OCI-LY7 (cell line): ENCODE results near the gene C1QL4. TPM values are rescaled to one million over a fixed set of nuclear protein-coding genes. Genes with fewer than 3 reads are reported as not detected.
A peak's percentile ranks its signal among the peaks of the same experiment; 100 is the strongest.

Experiments
- BruUV-seq: library from RNA; stranded (reverse); fragments of 400-500 nt; replicated peaks from 2 replicates; lab custom pipeline; 2021; lab: Mats Ljungman, UMichigan
- CTCF ChIA-PET: fragments of 300-600 bp; sonication (Branson Sonifier 250); formaldehyde crosslinking; loops from one replicate; lab custom pipeline; 2022; ENCODE audit warnings: antibody characterized with exemption; ENCODE audit not compliant: unreplicated experiment; lab: Charles Lee
- POLR2A ChIA-PET: fragments of 300-600 bp; sonication (Branson Sonifier 250); formaldehyde crosslinking; loops from one replicate; lab custom pipeline; 2022; ENCODE audit warnings: antibody characterized with exemption; lab: Charles Lee
- DNase-seq: peaks from one replicate; pipeline ENCODE4 v3.0.0-alpha.2; 2015; ENCODE audit warnings: low spot score
- H2AFZ ChIP-seq: fragments of 200-600 bp; sonication (generic), shearing (Covaris generic); 2 replicates; pipeline ENCODE4 v1.6.1; 2014; ENCODE audit warnings: mild to moderate bottlenecking, antibody characterized with exemption, low read length, moderate library complexity
- H3K27ac ChIP-seq: fragments of 200-600 bp; sonication (generic); 2 replicates; pipeline ENCODE4 v1.5.1; 2014; ENCODE audit warnings: mixed run types, low read depth, mild to moderate bottlenecking, moderate library complexity, low read length, inconsistent platforms; ENCODE audit not compliant: poor library complexity, severe bottlenecking
- H3K36me3 ChIP-seq: fragments of 200-600 bp; sonication (generic); 2 replicates; pipeline ENCODE4 v1.6.1; 2014; ENCODE audit warnings: mild to moderate bottlenecking, antibody characterized with exemption, low read length, moderate library complexity, mixed read lengths; ENCODE audit not compliant: insufficient read depth
- H3K4me1 ChIP-seq: fragments of 200-600 bp; sonication (generic); 2 replicates; pipeline ENCODE4 v1.5.1; 2014; ENCODE audit warnings: mild to moderate bottlenecking, low read length; ENCODE audit not compliant: insufficient read depth, poor library complexity, severe bottlenecking
- H3K4me2 ChIP-seq: fragments of 200-600 bp; sonication (generic); 2 replicates; pipeline ENCODE4 v1.6.1; 2014; ENCODE audit warnings: mild to moderate bottlenecking, low read length
- H3K4me3 ChIP-seq: fragments of 200-600 bp; sonication (generic); 2 replicates; pipeline ENCODE4 v1.5.1; 2014; ENCODE audit warnings: mild to moderate bottlenecking, low read depth, low read length; ENCODE audit not compliant: poor library complexity, severe bottlenecking
- H3K79me2 ChIP-seq: fragments of 200-600 bp; sonication (generic); 2 replicates; pipeline ENCODE4 v1.6.1; 2016; ENCODE audit warnings: low read depth, mild to moderate bottlenecking, low read length, moderate library complexity, mixed read lengths; ENCODE audit not compliant: insufficient read depth
- H3K9me2 ChIP-seq: fragments of 200-600 bp; sonication (generic); 2 replicates; pipeline ENCODE4 v1.6.1; 2016; ENCODE audit warnings: mild to moderate bottlenecking, low read length, mixed read lengths; ENCODE audit not compliant: insufficient read depth
- H3K9me3 ChIP-seq: fragments of 200-600 bp; sonication (generic); 2 replicates; pipeline ENCODE4 v1.6.1; 2014; ENCODE audit warnings: mild to moderate bottlenecking, mixed run types, low read length, mixed read lengths
- H4K20me1 ChIP-seq: fragments of 200-600 bp; sonication (generic); 2 replicates; pipeline ENCODE4 v1.6.1; 2014; ENCODE audit warnings: mild to moderate bottlenecking, antibody characterized with exemption, low read length, moderate library complexity, mixed read lengths; ENCODE audit not compliant: insufficient read depth
- CTCF ChIP-seq: fragments of 200-600 bp; sonication (generic); conservative IDR thresholded peaks from 2 replicates; pipeline ENCODE4 v1.5.1; 2014; ENCODE audit warnings: mild to moderate bottlenecking, antibody characterized with exemption, low read length, moderate library complexity, mixed read lengths
- EZH2phosphoT487 ChIP-seq: fragments of 200-600 bp; sonication (generic); IDR thresholded peaks from 2 replicates; pipeline ENCODE4 v1.6.1; 2018; ENCODE audit warnings: low read depth, borderline replicate concordance, mild to moderate bottlenecking, mixed run types, antibody characterized with exemption, low read length, moderate library complexity, mixed read lengths
- intact Hi-C: fragments of 100-400 bp; cut with micrococcal nuclease; formaldehyde crosslinking; loops from one replicate; pipeline ENCODE4 v1.10.0; 2022; ENCODE audit not compliant: unreplicated experiment
- total RNA-seq, 2 experiments: library from RNA; depleted of rRNA in 1 of 2; stranded (reverse); fragments of >200 nt in 1 of 2; shearing (Covaris generic) in 1 of 2; gene quantifications; 2 replicates each; pipeline ENCODE4 v1.2.3, GENCODE V29; 2014 to 2022

The C1QL4 gene
- total RNA-seq, 2 experiments from 2014 or later, result 0.19 TPM; not detected in 1

GRCh38 chr12:49369411-49370145 lies 32.6 kb upstream of the C1QL4 start:
- BruUV-seq, result TSS peak; percentile 33
- TF ChIP-seq CTCF, result peak; percentile 69
- TF ChIP-seq EZH2phosphoT487, result no peak
- H2AFZ ChIP-seq, result no peak overlapping the region
- peak overlapping the region; percentile 88 for H3K27ac ChIP-seq
- no peaks in the 10 kb centered on the region for H3K9me3 ChIP-seq
- H3K36me3 ChIP-seq, result peaks cover 26% of the 10 kb centered on the region
- DNase-seq, result peak; percentile 59
- CTCF ChIA-PET, result no interaction called here
- H3K79me2 ChIP-seq, result peaks cover 61% of the 10 kb centered on the region
- H3K4me3 ChIP-seq, result peak overlapping the region; percentile 91
- peak overlapping the region; percentile 83 for H3K4me2 ChIP-seq
- 0 out of 2 replicates have a peak, but pooled peaks cover 4% of the 10 kb centered on the region for H4K20me1 ChIP-seq
- intact Hi-C loops, result loop anchor here (5.0 kb wide), 1 partner anchor 253 kb away; the partner anchor contains the start of gene PRPF40B
- POLR2A ChIA-PET, result interaction anchor here (0.7 to 1.4 kb wide), 5 partner anchors 47 to 145 kb away, joined by 3 read pairs; partner anchors contain the start of gene TROAP
- no peaks in the 10 kb centered on the region for H3K9me2 ChIP-seq
- peaks cover 34% of the 10 kb centered on the region for H3K4me1 ChIP-seq

- BruUV-seq, result no TSS peak
- DNase-seq, result peak; percentile 25
- peak overlapping the region; percentile 46; the same call in 1 of the 2 replicates for H2AFZ ChIP-seq
- TF ChIP-seq EZH2phosphoT487 (no peak), CTCF (no peak)
- intact Hi-C loops, result loop anchor here (5.0 kb wide), 1 partner anchor 254 kb away; the partner anchor contains the start of gene PRPF40B
- H4K20me1 ChIP-seq, result 0 out of 2 replicates have a peak, but pooled peaks cover 4% of the 10 kb centered on the region
- no peaks in the 10 kb centered on the region for H3K9me2 ChIP-seq
- H3K79me2 ChIP-seq, result peaks cover 48% of the 10 kb centered on the region
- POLR2A ChIA-PET, result interaction anchor here (0.6 to 2.9 kb wide), 5 partner anchors 10 to 442 kb away, joined by 3 to 13 read pairs (median 4); no protein-coding TSS in a partner anchor
- peaks cover 20% of the 10 kb centered on the region for H3K36me3 ChIP-seq
- peak overlapping the region; percentile 88 for H3K27ac ChIP-seq
- CTCF ChIA-PET, result no interaction called here
- H3K4me2 ChIP-seq, result peak overlapping the region; percentile 83
- peak overlapping the region; percentile 91 for H3K4me3 ChIP-seq
- peaks cover 34% of the 10 kb centered on the region for H3K4me1 ChIP-seq
- H3K9me3 ChIP-seq, result no peaks in the 10 kb centered on the region
Observed at GRCh38 chr12:49368240-49368600, 31.2 kb upstream of the C1QL4 start.
